ENCODE measurements around the gene ERC1. TPM values are rescaled to one million over a fixed set of nuclear protein-coding genes. Genes with fewer than 3 reads are reported as not detected.
A peak's percentile ranks its signal among the peaks of the same experiment; 100 is the strongest.

The ERC1 gene
- total RNA-seq, 2 experiments from 2014 or later, result 21.7 to 27.0 TPM

DNA sequence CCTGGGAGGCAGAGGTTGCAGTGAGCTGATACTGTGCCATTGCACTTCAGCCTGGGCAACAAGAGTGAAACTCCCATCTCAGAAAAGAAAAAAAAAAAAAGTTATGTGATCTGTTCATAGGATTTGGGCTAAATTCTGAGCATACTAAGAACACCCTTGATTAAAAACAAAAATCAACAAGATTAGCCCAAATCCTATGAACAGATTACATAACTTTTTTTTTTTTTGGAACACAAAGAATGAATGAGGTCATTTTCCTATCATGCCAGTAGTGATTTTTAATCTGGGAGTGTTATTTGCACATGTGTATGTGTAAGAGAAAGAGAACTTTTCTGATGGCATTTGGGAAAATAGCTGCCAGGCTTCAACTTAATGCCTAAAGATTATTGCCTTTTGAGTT lies 208.7 kb downstream of the ERC1 start:
- CTCF ChIA-PET, result interaction anchor here (1.0 kb wide), 1 partner anchor 82 kb away, joined by 3 read pairs; no protein-coding TSS in a partner anchor
- intact Hi-C loops (cut with micrococcal nuclease), result no loop called here

DNA sequence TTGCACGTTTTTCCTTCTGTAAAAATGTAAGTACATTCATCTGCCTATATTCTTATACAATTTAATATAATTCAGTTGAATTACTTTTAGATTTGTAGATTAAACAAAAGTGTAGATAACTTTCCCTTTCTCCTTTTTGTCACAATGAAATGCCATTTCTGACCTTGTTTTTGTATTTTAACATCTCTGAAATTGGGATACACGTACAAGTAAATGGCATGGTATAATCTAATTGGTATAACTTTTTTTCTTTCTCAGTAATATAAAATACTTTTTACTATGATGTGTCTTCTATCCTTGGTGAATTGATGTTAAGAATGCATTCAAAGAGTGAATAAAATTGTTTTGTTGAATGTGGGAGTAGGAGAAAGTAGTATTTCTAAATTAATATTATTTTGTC lies 210.0 kb downstream of the ERC1 start:
- no peak overlapping the region for H3K4me3 Mint-ChIP-seq
- ATAC-seq (no peak), DNase-seq (no peak)
- TF ChIP-seq, protein P1, sequence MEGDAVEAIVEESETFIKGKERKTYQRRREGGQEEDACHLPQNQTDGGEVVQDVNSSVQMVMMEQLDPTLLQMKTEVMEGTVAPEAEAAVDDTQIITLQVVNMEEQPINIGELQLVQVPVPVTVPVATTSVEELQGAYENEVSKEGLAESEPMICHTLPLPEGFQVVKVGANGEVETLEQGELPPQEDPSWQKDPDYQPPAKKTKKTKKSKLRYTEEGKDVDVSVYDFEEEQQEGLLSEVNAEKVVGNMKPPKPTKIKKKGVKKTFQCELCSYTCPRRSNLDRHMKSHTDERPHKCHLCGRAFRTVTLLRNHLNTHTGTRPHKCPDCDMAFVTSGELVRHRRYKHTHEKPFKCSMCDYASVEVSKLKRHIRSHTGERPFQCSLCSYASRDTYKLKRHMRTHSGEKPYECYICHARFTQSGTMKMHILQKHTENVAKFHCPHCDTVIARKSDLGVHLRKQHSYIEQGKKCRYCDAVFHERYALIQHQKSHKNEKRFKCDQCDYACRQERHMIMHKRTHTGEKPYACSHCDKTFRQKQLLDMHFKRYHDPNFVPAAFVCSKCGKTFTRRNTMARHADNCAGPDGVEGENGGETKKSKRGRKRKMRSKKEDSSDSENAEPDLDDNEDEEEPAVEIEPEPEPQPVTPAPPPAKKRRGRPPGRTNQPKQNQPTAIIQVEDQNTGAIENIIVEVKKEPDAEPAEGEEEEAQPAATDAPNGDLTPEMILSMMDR (IDR thresholded peaks at IDR 0.05), result no peak
- H3K27me3 Mint-ChIP-seq, result no peaks in the 10 kb centered on the region
- H3K36me3 Mint-ChIP-seq (ENCODE audit: low read depth), result peaks cover 22% of the 10 kb centered on the region
- intact Hi-C loops (cut with micrococcal nuclease), result no loop called here
- H3K9me3 Mint-ChIP-seq, result peaks cover 7% of the 10 kb centered on the region
- peaks cover 8% of the 10 kb centered on the region for H3K4me1 Mint-ChIP-seq (ENCODE audit: low read depth)
- no peak overlapping the region for H3K27ac Mint-ChIP-seq
- ChIA-PET CTCF (no interaction called here), POLR2A (no interaction called here)

More for the DNA sequence above, 208.7 kb downstream of the ERC1 start:
- TF ChIP-seq, protein P1 (IDR thresholded peaks at IDR 0.05), result no peak
- Mint-ChIP-seq H3K4me3 (no peak overlapping the region), H3K36me3 (ENCODE audit: low read depth) (peaks cover 23% of the 10 kb centered on the region), H3K27ac (no peak overlapping the region), H3K9me3 (peaks cover 7% of the 10 kb centered on the region), H3K4me1 (ENCODE audit: low read depth) (peaks cover 8% of the 10 kb centered on the region), H3K27me3 (no peaks in the 10 kb centered on the region)
- POLR2A ChIA-PET, result no interaction called here
- ATAC-seq, result no peak
- no peak for DNase-seq

DNA sequence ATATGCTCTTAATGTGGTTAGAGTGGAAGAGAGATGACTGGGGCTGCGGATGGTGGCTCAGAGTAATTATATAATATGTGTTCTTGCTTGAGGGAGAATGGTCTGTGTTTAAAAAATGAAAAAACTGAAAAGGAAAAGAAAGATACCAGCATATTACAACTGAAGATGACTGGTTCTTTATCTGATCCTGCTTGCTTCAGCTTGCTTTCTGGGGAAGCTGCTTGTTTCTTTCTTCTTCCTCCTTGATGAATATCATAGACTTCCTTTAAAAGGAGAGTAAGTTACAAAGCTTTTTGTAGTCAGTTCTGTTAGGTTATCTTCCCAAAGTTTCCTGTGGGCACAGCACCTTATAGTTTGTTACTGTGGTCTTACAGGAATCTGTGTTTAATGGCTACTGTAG lies 210.9 kb downstream of the ERC1 start:
- ATAC-seq (no peak), DNase-seq (no peak)
- Mint-ChIP-seq H3K27me3 (no peaks in the 10 kb centered on the region), H3K27ac (no peak overlapping the region), H3K9me3 (peaks cover 7% of the 10 kb centered on the region), H3K36me3 (ENCODE audit: low read depth) (peaks cover 19% of the 10 kb centered on the region), H3K4me3 (no peak overlapping the region), H3K4me1 (ENCODE audit: low read depth) (peaks cover 11% of the 10 kb centered on the region)
- ChIA-PET POLR2A (no interaction called here), CTCF (no interaction called here)
- TF ChIP-seq, protein P1 (IDR thresholded peaks at IDR 0.05), result no peak
- intact Hi-C loops (cut with micrococcal nuclease), result no loop called here

DNA sequence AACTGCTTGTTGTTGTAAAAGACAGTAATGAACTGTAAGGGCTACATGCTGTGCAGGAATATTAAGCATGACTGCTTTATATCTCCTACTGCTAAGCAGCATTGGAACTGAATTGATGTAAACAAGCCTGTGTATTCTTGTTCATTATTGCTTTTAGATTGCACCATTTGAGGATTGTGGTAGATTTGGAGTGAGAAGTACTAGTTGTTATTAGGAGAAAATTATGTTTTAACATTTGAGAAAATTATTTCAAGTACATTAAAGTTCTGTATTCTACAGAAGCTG lies 212.7 kb downstream of the ERC1 start:
- Mint-ChIP-seq H3K4me3 (no peak overlapping the region), H3K9me3 (no peaks in the 10 kb centered on the region), H3K27ac (no peak overlapping the region), H3K36me3 (ENCODE audit: low read depth) (peaks cover 6% of the 10 kb centered on the region), H3K27me3 (no peaks in the 10 kb centered on the region), H3K4me1 (ENCODE audit: low read depth) (peaks cover 11% of the 10 kb centered on the region)
- no peak for ATAC-seq
- DNase-seq, result no peak
- intact Hi-C loops (cut with micrococcal nuclease), result no loop called here
- CTCF ChIA-PET, result no interaction called here
- TF ChIP-seq, protein P1 (IDR thresholded peaks at IDR 0.05), result no peak
- POLR2A ChIA-PET, result no interaction called here

DNA sequence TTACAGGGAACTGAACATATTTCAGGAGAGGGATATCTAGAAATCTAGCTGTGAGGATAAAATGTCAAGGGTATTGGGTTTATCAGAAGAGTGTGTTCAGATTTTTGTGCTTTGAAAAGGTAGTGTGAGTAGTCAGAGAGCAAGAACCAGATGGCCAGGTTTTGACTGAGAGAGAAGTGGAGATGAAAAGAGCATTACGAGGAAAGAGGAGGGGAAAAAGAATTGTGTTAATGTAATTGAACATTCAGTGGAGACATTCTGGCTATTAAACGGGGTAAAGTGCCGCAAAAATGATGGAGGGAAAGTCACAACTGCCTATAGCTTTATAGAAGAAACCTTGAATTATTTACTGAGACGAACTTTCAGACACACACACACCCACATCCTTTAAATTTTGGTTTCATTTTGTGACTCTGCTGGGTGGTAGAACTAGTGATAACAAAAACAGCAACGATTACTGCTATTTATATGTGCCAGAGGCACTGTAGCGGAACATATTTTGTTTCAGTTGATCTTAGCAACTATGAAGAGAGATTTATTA lies 213.6 kb downstream of the ERC1 start:
- Mint-ChIP-seq H3K27me3 (no peaks in the 10 kb centered on the region), H3K4me1 (ENCODE audit: low read depth) (peaks cover 11% of the 10 kb centered on the region), H3K4me3 (no peak overlapping the region), H3K9me3 (no peaks in the 10 kb centered on the region), H3K36me3 (ENCODE audit: low read depth) (peaks cover 2% of the 10 kb centered on the region), H3K27ac (no peak overlapping the region)
- TF ChIP-seq, protein P1 (IDR thresholded peaks at IDR 0.05), result no peak
- CTCF ChIA-PET, result interaction anchor here (2.9 kb wide), 1 partner anchor 379 kb away, joined by 9 read pairs; no protein-coding TSS in a partner anchor
- POLR2A ChIA-PET, result interaction anchor here (1.2 kb wide), 1 partner anchor 8 kb away, joined by 4 read pairs; no protein-coding TSS in a partner anchor
- ATAC-seq (peak; percentile 89), DNase-seq (peak; percentile 4)
- intact Hi-C loops (cut with micrococcal nuclease), result no loop called here

Data from activated CD8-positive, alpha-beta T cell treated with anti-CD3 and anti-CD28 coated beads for 36 hours (primary cell).